HEK293 (cell line): ENCODE results near the gene CD74.
A peak's percentile ranks its signal among the peaks of the same experiment; 100 is the strongest.

Experiments
- CTCF ChIA-PET: fragments of 350-600 bp; formaldehyde crosslinking; extraction: SDS; loops from one replicate; lab custom pipeline; 2021; ENCODE audit warnings: antibody characterized with exemption; lab: Yijun Ruan, JAX
- POLR2A ChIA-PET: fragments of 300-600 bp; formaldehyde crosslinking; extraction: SDS; loops from one replicate; lab custom pipeline; 2020; ENCODE audit warnings: antibody characterized with exemption, inconsistent platforms; lab: Yijun Ruan, JAX
- H3K27ac ChIP-seq: fragments of 200-500 bp; sonication (Bioruptor generic); 2 replicates; pipeline ENCODE4 v1.5.1; 2014; ENCODE audit warnings: low read depth, low read length, control low read depth, inconsistent platforms; ENCODE audit errors: extremely low read depth
- H3K36me3 ChIP-seq, 2 experiments: fragments of 200-500 bp in 1 of 2; sonication (Bioruptor generic) in 1 of 2; 1 replicate in 1 of 2; 2 replicates in 1 of 2; pipeline ENCODE4 v1.5.1; 2014 to 2017; ENCODE audit warnings: inconsistent platforms in 2 of 2, low read length in 2 of 2; ENCODE audit not compliant: control insufficient read depth in 2 of 2, insufficient read depth in 1 of 2
- H3K4me1 ChIP-seq: fragments of 200-500 bp; sonication (Bioruptor generic); 2 replicates; pipeline ENCODE4 v1.5.1; 2014; ENCODE audit warnings: mild to moderate bottlenecking, low read length, inconsistent platforms; ENCODE audit not compliant: control insufficient read depth, insufficient read depth
- H3K4me3 ChIP-seq: 2 replicates; pipeline ENCODE4 v1.5.1; 2011; ENCODE audit warnings: low read depth, mild to moderate bottlenecking, control low read depth, low read length, moderate library complexity
- H3K9me3 ChIP-seq: fragments of 200-500 bp; sonication (Bioruptor generic); 2 replicates; pipeline ENCODE4 v1.5.1; 2014; ENCODE audit warnings: low read depth, low read length, inconsistent platforms; ENCODE audit not compliant: control insufficient read depth, insufficient read depth
- GFI1B ChIP-seq: fragments of 450-650 bp; formaldehyde crosslinking; IDR thresholded peaks from 2 replicates; pipeline ENCODE4 v1.5.1; 2016; ENCODE audit warnings: missing biosample characterization, missing genetic modification characterization
- MYNN ChIP-seq: fragments of 450-650 bp; formaldehyde crosslinking; IDR thresholded peaks from 2 replicates; pipeline ENCODE4 v1.5.1; 2016; ENCODE audit warnings: missing biosample characterization, missing genetic modification characterization, borderline replicate concordance
- SCRT2 ChIP-seq: fragments of 450-650 bp; formaldehyde crosslinking; IDR thresholded peaks from 2 replicates; pipeline ENCODE4 v1.5.1; 2016; ENCODE audit warnings: missing biosample characterization, missing genetic modification characterization
- YY2 ChIP-seq: fragments of 450-650 bp; formaldehyde crosslinking; IDR thresholded peaks from 2 replicates; pipeline ENCODE4 v1.5.1; 2016; ENCODE audit warnings: missing biosample characterization, missing genetic modification characterization
- ZNF169 ChIP-seq: fragments of 450-650 bp; formaldehyde crosslinking; IDR thresholded peaks from 2 replicates; pipeline ENCODE4 v1.5.1; 2016; ENCODE audit warnings: missing biosample characterization, missing genetic modification characterization
- ZNF202 ChIP-seq: fragments of 450-650 bp; formaldehyde crosslinking; IDR thresholded peaks from 2 replicates; pipeline ENCODE4 v1.5.1; 2016; ENCODE audit warnings: missing biosample characterization, missing genetic modification characterization, borderline replicate concordance
- ZNF266 ChIP-seq: fragments of 450-650 bp; formaldehyde crosslinking; IDR thresholded peaks from 2 replicates; pipeline ENCODE4 v1.5.1; 2016; ENCODE audit warnings: missing biosample characterization, missing genetic modification characterization, low read depth
- ZNF350 ChIP-seq: fragments of 450-650 bp; formaldehyde crosslinking; IDR thresholded peaks from 2 replicates; pipeline ENCODE4 v1.5.0; 2017; ENCODE audit warnings: missing biosample characterization, mild to moderate bottlenecking, missing genetic modification characterization
- ZNF398 ChIP-seq: fragments of 450-650 bp; formaldehyde crosslinking; IDR thresholded peaks from 2 replicates; pipeline ENCODE4 v1.5.1; 2017; ENCODE audit warnings: missing biosample characterization, missing genetic modification characterization
- ZNF416 ChIP-seq: fragments of 450-650 bp; formaldehyde crosslinking; IDR thresholded peaks from 2 replicates; pipeline ENCODE4 v1.5.1; 2016; ENCODE audit warnings: missing biosample characterization, missing genetic modification characterization
- ZNF530 ChIP-seq: fragments of 450-650 bp; formaldehyde crosslinking; IDR thresholded peaks from 2 replicates; pipeline ENCODE4 v1.5.1; 2016; ENCODE audit warnings: low read depth, missing biosample characterization, missing genetic modification characterization
- ZNF571 ChIP-seq: fragments of 450-650 bp; formaldehyde crosslinking; IDR thresholded peaks from 2 replicates; pipeline ENCODE4 v1.5.0; 2017; ENCODE audit warnings: missing biosample characterization, missing genetic modification characterization
- ZNF585B ChIP-seq: fragments of 450-650 bp; formaldehyde crosslinking; IDR thresholded peaks from 2 replicates; pipeline ENCODE4 v1.5.1; 2016; ENCODE audit warnings: missing biosample characterization, missing genetic modification characterization
- ZNF596 ChIP-seq: fragments of 450-650 bp; IDR thresholded peaks from 2 replicates; pipeline ENCODE4 v1.5.0; 2018; ENCODE audit warnings: missing biosample characterization, mild to moderate bottlenecking, missing genetic modification characterization, moderate library complexity
- ZNF626 ChIP-seq: fragments of 450-650 bp; sonication (Bioruptor Pico); formaldehyde crosslinking; IDR thresholded peaks from 2 replicates; pipeline ENCODE4 v1.5.1; 2018; ENCODE audit warnings: missing biosample characterization, missing genetic modification characterization, inconsistent platforms
- ZNF785 ChIP-seq: fragments of 450-650 bp; formaldehyde crosslinking; IDR thresholded peaks from 2 replicates; pipeline ENCODE4 v1.5.1; 2016; ENCODE audit warnings: missing biosample characterization, missing genetic modification characterization
- ZSCAN23 ChIP-seq: fragments of 450-650 bp; formaldehyde crosslinking; IDR thresholded peaks from 2 replicates; pipeline ENCODE4 v1.5.1; 2016; ENCODE audit warnings: missing biosample characterization, missing genetic modification characterization
- TF ChIP-seq, protein P1 (sequence below): fragments of 450-650 bp; formaldehyde crosslinking; IDR thresholded peaks from 2 replicates; pipeline ENCODE4 v1.5.1; 2016; ENCODE audit warnings: missing biosample characterization, missing genetic modification characterization

The CD74 gene

DNA sequence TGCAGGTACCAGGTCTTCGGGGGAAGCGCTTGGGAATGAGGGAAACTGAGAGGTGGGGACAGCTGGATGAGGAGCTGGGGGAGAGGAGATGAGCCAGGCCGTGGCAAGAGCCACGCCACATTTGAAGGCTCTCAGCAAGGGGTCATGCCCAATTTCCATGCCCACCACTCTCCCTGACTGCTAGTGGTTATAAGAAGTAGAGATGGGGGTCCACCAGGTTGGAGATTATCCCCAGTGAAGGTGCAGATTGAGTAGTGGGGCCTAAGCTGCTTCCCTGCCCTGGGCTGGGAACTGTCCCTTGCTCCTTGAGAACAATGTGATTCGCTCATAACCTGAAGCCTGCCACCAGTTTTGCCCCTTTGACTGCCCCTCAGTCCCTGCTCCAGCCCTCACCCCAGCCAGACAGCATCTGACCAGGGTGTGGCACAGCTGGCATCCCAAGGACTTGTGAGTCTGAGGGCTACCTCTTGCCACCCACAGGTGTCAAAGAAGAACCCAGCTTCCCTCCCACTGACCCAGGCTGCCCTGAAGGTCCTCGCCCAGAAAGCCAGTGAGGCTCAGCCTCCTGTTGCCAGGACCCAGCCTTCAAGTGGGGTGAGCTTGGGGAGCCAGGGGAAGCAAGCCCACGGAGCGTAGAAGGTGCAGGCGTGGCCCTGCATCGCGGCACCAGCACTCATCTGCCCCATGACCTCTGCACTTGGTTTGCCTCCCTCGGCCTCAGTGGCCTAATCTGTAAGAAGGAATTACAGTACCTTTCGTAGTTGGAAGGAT lies 21.5 kb downstream of the CD74 start:
- Histone ChIP-seq H3K4me1 (no peaks in the 10 kb centered on the region), H3K9me3 (no peaks in the 10 kb centered on the region), H3K36me3 (peaks cover 29 to 98% of the 10 kb centered on the region in 2 experiments), H3K27ac (no peak overlapping the region), H3K4me3 (no peak overlapping the region)
- ChIA-PET CTCF (no interaction called here), POLR2A (no interaction called here)
- TF ChIP-seq, protein P1, sequence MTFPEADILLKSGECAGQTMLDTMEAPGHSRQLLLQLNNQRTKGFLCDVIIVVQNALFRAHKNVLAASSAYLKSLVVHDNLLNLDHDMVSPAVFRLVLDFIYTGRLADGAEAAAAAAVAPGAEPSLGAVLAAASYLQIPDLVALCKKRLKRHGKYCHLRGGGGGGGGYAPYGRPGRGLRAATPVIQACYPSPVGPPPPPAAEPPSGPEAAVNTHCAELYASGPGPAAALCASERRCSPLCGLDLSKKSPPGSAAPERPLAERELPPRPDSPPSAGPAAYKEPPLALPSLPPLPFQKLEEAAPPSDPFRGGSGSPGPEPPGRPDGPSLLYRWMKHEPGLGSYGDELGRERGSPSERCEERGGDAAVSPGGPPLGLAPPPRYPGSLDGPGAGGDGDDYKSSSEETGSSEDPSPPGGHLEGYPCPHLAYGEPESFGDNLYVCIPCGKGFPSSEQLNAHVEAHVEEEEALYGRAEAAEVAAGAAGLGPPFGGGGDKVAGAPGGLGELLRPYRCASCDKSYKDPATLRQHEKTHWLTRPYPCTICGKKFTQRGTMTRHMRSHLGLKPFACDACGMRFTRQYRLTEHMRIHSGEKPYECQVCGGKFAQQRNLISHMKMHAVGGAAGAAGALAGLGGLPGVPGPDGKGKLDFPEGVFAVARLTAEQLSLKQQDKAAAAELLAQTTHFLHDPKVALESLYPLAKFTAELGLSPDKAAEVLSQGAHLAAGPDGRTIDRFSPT (tag by site-specific recombination): 0 out of 2 replicates have a peak, but pooled peaks have one; percentile 10
- TF ChIP-seq MYNN (tag by site-specific recombination): no peak
- no peak for TF ChIP-seq YY2 (tag by site-specific recombination)
- TF ChIP-seq SCRT2 (tag by site-specific recombination): no peak

GRCh38 chr5:150389531-150390266 lies 23.0 kb downstream of the CD74 start:
- ChIA-PET CTCF (interaction anchor here (0.6 to 1.1 kb wide), 2 partner anchors 61 to 552 kb away, joined by 4 to 5 read pairs; no protein-coding TSS in a partner anchor), POLR2A (no interaction called here)
- Histone ChIP-seq H3K9me3 (no peaks in the 10 kb centered on the region), H3K4me3 (no peak overlapping the region), H3K27ac (no peak overlapping the region), H3K36me3 (peaks cover 31 to 98% of the 10 kb centered on the region in 2 experiments)
- TF ChIP-seq ZNF571 (tag by site-specific recombination): no peak
- TF ChIP-seq ZNF585B (tag by site-specific recombination): no peak
- no peak for TF ChIP-seq ZNF530 (tag by site-specific recombination)
- no peak for TF ChIP-seq ZNF416
- no peak for TF ChIP-seq ZNF169 (tag by site-specific recombination)
- TF ChIP-seq ZNF596 (tag by site-specific recombination): no peak
- no peak for TF ChIP-seq YY2 (tag by site-specific recombination)
- TF ChIP-seq ZNF350: no peak
- TF ChIP-seq ZNF785: no peak
- no peak for TF ChIP-seq GFI1B (tag by site-specific recombination)
- TF ChIP-seq ZNF398 (tag by site-specific recombination): no peak
- no peak for TF ChIP-seq ZSCAN23 (tag by site-specific recombination)
- TF ChIP-seq ZNF266 (tag by site-specific recombination): no peak
- TF ChIP-seq ZNF626 (tag by site-specific recombination): no peak
- TF ChIP-seq ZNF202: no peak
- TF ChIP-seq, all 188 proteins: peak for 0
- no peaks in the 10 kb centered on the region for H3K4me1 ChIP-seq
